Measurements from ENCODE around the gene CNGA3. TPM values are rescaled to one million over a fixed set of nuclear protein-coding genes. Genes with fewer than 3 reads are reported as not detected.

CNGA3 gene
- total RNA-seq (2022) = not detected in 2 replicates
- Bru-seq, nascent RNA = not detected
- not detected for BruChase-seq, experiment 1, labeled RNA remaining after a 6-hour chase
- not detected for BruChase-seq, experiment 2, labeled RNA remaining after a 2-hour chase
- long read RNA-seq = 0 reads

DNA sequence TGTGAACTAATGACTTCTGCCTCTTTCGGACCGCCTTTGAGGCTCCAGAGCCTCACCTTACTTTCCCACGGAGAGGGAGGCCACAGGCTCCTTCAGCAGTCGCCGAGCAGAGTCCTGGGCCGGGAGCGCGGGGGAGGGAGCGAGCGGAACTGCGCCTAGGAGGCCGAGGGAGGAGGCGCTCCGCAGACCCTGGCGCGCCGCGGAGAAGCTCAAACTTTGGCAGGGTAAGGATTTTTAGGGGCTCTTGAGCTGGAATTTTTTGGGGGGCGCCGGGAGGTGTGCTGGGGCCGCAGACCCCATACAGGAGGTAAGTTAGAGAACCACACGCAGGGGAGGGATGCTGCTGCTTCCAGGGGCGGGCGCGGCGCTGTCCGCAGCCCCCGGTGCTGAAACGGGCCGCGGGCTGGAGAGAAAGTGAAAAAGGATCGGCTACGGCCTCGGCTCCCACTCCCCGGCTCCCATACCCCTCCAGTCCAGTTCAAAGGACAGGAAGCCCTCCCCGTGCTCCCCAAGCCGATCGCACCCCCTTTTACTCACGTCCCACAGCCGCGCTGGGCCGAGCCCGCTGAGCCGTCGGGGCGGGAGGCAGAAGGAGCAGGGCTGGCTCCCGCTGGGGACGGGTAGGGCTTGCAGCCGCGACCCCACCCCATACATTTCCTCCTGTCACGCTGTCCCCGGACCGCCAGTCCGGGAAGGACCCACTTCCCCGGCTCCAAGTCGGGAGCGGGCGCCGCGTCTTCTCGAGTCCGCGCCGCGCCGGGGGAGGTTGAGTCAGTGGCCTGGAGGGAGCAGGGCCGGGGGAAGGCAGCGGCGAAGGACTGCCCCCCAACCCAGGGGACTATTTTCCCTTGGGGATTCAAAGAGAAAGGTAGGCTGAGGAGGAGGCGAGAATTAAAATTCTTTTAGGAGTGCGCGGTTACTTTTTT is at the start of gene CNGA3:
Gene CNGA3, plus strand, starts transcription at position 146 of the 926 bp plus-strand sequence. CDS start 23,520 bp downstream, outside the sequence.
- TF ChIP-seq, protein P1, sequence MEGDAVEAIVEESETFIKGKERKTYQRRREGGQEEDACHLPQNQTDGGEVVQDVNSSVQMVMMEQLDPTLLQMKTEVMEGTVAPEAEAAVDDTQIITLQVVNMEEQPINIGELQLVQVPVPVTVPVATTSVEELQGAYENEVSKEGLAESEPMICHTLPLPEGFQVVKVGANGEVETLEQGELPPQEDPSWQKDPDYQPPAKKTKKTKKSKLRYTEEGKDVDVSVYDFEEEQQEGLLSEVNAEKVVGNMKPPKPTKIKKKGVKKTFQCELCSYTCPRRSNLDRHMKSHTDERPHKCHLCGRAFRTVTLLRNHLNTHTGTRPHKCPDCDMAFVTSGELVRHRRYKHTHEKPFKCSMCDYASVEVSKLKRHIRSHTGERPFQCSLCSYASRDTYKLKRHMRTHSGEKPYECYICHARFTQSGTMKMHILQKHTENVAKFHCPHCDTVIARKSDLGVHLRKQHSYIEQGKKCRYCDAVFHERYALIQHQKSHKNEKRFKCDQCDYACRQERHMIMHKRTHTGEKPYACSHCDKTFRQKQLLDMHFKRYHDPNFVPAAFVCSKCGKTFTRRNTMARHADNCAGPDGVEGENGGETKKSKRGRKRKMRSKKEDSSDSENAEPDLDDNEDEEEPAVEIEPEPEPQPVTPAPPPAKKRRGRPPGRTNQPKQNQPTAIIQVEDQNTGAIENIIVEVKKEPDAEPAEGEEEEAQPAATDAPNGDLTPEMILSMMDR (IDR thresholded peaks at IDR 0.05; ENCODE audit: unreplicated experiment) = no peak
- peak within 1 kb of the TSS; percentile 39 for H3K4me3 Mint-ChIP-seq (ENCODE audit: low read depth, unreplicated experiment)
- H3K36me3 Mint-ChIP-seq (ENCODE audit: insufficient read depth, unreplicated experiment) = no peaks in the 10 kb centered on the region
- no TSS peak for BruUV-seq (replicated peaks)
- no peaks in the 10 kb centered on the region for H3K9me3 Mint-ChIP-seq (ENCODE audit: low read depth, unreplicated experiment)
- H3K27me3 Mint-ChIP-seq (ENCODE audit: unreplicated experiment) = peaks cover 96% of the 10 kb centered on the region
- CTCF ChIA-PET = no interaction called here
- no peaks in the 10 kb centered on the region for H3K4me1 Mint-ChIP-seq (ENCODE audit: low read depth, unreplicated experiment)
- no peak within 1 kb of the TSS for H3K27ac Mint-ChIP-seq (ENCODE audit: unreplicated experiment)
- intact Hi-C loops (cut with micrococcal nuclease; ENCODE audit: unreplicated experiment) = no loop called here
- peak; percentile 16 for DNase-seq

- TF ChIP-seq, protein P1 (IDR thresholded peaks at IDR 0.05; ENCODE audit: unreplicated experiment) = peak; percentile 20
- peaks cover 70% of the 10 kb centered on the region for H3K27me3 Mint-ChIP-seq (ENCODE audit: unreplicated experiment)
- no peaks in the 10 kb centered on the region for H3K9me3 Mint-ChIP-seq (ENCODE audit: low read depth, unreplicated experiment)
- no peaks in the 10 kb centered on the region for H3K4me1 Mint-ChIP-seq (ENCODE audit: low read depth, unreplicated experiment)
- H3K4me3 Mint-ChIP-seq (ENCODE audit: low read depth, unreplicated experiment) = no peak overlapping the region
- H3K27ac Mint-ChIP-seq (ENCODE audit: unreplicated experiment) = no peak overlapping the region
- intact Hi-C loops (cut with micrococcal nuclease; ENCODE audit: unreplicated experiment) = no loop called here
- no peaks in the 10 kb centered on the region for H3K36me3 Mint-ChIP-seq (ENCODE audit: insufficient read depth, unreplicated experiment)
- CTCF ChIA-PET = no interaction called here
- no peak for DNase-seq
- BruUV-seq (replicated peaks) = no TSS peak
These were observed 48.2 kb upstream of the CNGA3 start for GRCh38 chr2:98297817-98298682.

DNA sequence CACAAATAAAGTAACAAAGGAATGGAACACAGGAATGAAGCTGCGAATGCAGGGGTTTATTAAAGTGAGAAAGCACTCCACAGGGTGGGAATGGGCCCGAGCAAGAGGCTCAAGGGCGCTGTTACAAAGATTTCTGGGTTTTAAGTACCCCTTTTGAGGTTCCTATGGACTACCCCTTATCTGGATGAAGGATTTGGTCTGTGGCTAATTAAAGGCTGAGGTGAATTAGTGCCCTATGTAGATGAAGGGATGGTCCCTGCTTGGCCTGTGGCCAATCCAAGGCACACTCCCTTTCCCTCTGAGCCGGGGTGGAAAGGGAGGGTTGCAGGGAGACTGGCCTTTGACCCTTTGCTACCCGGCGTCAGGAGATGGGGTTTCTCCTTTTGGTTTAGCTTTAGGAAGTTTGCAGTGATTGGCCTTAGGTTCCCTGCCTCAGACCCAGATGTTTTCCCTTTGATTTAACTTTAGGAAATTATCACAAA is 47.5 kb upstream of the CNGA3 start:
- H3K27me3 Mint-ChIP-seq (ENCODE audit: unreplicated experiment) = peaks cover 76% of the 10 kb centered on the region
- H3K4me3 Mint-ChIP-seq (ENCODE audit: low read depth, unreplicated experiment) = no peak overlapping the region
- no peak for DNase-seq
- no TSS peak for BruUV-seq (replicated peaks)
- TF ChIP-seq, protein P1 (IDR thresholded peaks at IDR 0.05; ENCODE audit: unreplicated experiment) = no peak
- H3K36me3 Mint-ChIP-seq (ENCODE audit: insufficient read depth, unreplicated experiment) = no peaks in the 10 kb centered on the region
- H3K9me3 Mint-ChIP-seq (ENCODE audit: low read depth, unreplicated experiment) = no peaks in the 10 kb centered on the region
- intact Hi-C loops (cut with micrococcal nuclease; ENCODE audit: unreplicated experiment) = no loop called here
- H3K27ac Mint-ChIP-seq (ENCODE audit: unreplicated experiment) = no peak overlapping the region
- CTCF ChIA-PET = no interaction called here
- no peaks in the 10 kb centered on the region for H3K4me1 Mint-ChIP-seq (ENCODE audit: low read depth, unreplicated experiment)

DNA sequence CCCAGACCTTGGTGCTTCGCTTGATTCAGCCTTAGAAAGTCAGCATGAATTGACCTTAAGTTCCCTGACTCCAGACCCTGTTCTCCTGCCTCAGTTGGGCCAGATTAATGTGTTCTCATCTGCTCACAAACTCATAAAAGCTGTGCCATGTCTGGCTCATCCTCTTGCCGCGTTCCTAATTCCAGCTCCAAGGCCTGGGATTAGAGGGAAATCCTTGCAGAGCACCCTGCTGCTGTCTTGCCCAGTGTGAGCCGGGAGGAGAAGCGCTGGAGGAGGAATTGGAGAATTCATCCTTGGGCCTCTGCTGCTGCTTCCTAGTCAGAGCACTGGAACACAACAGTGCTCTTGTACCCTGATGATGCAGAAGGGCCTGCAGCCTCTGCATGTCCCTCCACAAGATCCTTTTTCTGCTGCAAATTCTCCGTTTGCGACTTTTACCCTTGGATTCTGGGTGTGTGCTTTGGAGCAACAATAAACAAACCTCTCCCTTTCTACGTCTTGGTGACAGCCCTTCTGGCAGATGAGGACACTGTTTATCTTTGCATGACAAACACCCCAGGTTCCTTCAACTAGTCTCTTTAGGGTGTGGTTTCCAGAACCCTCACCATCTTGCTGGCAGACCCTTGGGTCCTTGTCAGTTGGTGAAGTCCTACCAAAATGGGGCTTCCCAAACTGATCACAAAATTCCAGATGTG is 46.9 kb upstream of the CNGA3 start:
- Mint-ChIP-seq H3K27ac (ENCODE audit: unreplicated experiment) (no peak overlapping the region), H3K4me3 (ENCODE audit: low read depth, unreplicated experiment) (no peak overlapping the region), H3K9me3 (ENCODE audit: low read depth, unreplicated experiment) (no peaks in the 10 kb centered on the region), H3K36me3 (ENCODE audit: insufficient read depth, unreplicated experiment) (no peaks in the 10 kb centered on the region), H3K27me3 (ENCODE audit: unreplicated experiment) (peaks cover 77% of the 10 kb centered on the region), H3K4me1 (ENCODE audit: low read depth, unreplicated experiment) (no peaks in the 10 kb centered on the region)
- intact Hi-C loops (cut with micrococcal nuclease; ENCODE audit: unreplicated experiment) = no loop called here
- no peak for DNase-seq
- no TSS peak for BruUV-seq (replicated peaks)
- TF ChIP-seq, protein P1 (IDR thresholded peaks at IDR 0.05; ENCODE audit: unreplicated experiment) = no peak
- CTCF ChIA-PET = no interaction called here

All from Calu3 (cell line).